Measurements from ENCODE around the gene DMWD. TPM values are rescaled to one million over a fixed set of nuclear protein-coding genes. Genes with fewer than 3 reads are reported as not detected.
"Not testable (repeated sequence)": the region's sequence is repeated elsewhere in the genome, so short reads cannot be mapped to it uniquely, and the experiment has no call there.

The DMWD gene
- total RNA-seq, 4 donors from 2014 or later, result 20.0 to 31.0 (median 28.0) TPM

GRCh38 chr19:45761714-45762113 is 30.9 kb downstream of the DMWD start:
- no peak overlapping the region for H3K4me3 ChIP-seq (ENCODE audit: low read depth, poor library complexity, severe bottlenecking)
- intact Hi-C loops (cut with DNase I; ENCODE audit: low total_unique reads), result no loop called here
- 84 to 87% methylated on average over 17 of the region's 17 CpGs for WGBS, 2 donors
- no peak for TF ChIP-seq POLR2A (IDR thresholded peaks at IDR 0.05)
- peak in 1 of 2 donors; percentile 72 for DNase-seq (ENCODE audit: low spot score in 2 of 2)

DNA sequence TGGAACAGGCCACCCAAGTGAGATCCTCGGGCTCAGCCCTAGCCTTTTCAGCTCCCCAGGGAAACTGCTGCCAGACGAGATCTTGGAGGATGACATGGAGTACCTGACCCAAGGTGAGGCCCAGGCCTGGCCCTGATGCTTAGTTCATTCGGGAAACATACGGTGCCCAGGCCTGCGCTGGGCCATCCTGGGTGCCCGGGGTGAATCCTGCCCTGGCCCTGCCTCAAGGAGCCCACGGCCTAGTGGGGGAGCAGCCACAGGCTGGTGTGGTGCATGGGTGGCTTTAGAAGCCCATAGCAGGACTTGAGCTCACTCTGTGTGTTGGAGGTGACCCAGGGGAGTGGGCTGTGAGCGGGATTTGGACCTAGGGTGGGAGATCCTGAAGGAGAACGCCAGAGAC is 33.7 kb downstream of the DMWD start:
- TF ChIP-seq CTCF (IDR thresholded peaks at IDR 0.05) (no peak), POLR2A (IDR thresholded peaks at IDR 0.05) (no peak)
- intact Hi-C loops (cut with DNase I; ENCODE audit: low total_unique reads), result loop anchor here (5.0 kb wide), 1 partner anchor 1438 kb away; no protein-coding TSS in a partner anchor
- DNase-seq (ENCODE audit: low spot score in 2 of 2), result no peak
- WGBS, 2 donors, result 78 to 86% methylated on average over 7 to 9 of the region's 9 CpGs
- H3K4me3 ChIP-seq (ENCODE audit: low read depth, poor library complexity, severe bottlenecking), result no peak overlapping the region

DNA sequence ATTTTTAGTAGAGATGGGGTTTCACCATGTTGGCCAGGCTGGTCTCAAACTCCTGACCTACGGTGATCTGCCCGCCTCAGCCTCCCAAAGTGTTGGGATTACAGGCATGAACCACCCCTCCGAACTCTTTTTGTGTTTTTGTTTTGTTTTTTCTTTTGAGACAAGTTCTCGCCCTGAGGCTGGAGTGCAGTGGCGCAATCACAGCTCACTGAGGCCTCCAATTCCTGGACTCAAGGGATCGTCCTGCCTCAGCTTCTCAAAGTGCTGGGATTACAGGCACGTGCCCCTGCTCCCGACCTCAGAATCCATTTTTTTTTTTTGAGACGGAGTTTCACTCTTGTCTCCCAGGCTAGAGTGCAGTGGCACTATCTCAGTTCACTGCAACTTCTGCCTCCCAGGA is 35.0 kb downstream of the DMWD start:
- 71 to 78% methylated on average over 9 of the region's 9 CpGs for WGBS, 2 donors
- intact Hi-C loops (cut with DNase I; ENCODE audit: low total_unique reads), result loop anchor here (5.0 kb wide), 1 partner anchor 1440 kb away; no protein-coding TSS in a partner anchor

GRCh38 chr19:45754323-45754722 is 38.3 kb downstream of the DMWD start:
- no peak for DNase-seq (ENCODE audit: low spot score in 2 of 2)
- intact Hi-C loops (cut with DNase I; ENCODE audit: low total_unique reads), result no loop called here
- WGBS, 2 donors, result 90 to 94% methylated on average over 5 to 8 of the region's 8 CpGs
- no peak overlapping the region for H3K4me3 ChIP-seq (ENCODE audit: low read depth, poor library complexity, severe bottlenecking)
- no peak for TF ChIP-seq POLR2A (IDR thresholded peaks at IDR 0.05)
- no peak for TF ChIP-seq CTCF (IDR thresholded peaks at IDR 0.05)

More for the DNA sequence above, 35.0 kb downstream of the DMWD start:
- TF ChIP-seq POLR2A (IDR thresholded peaks at IDR 0.05) (no peak), CTCF (IDR thresholded peaks at IDR 0.05) (no peak)
- DNase-seq (ENCODE audit: low spot score in 2 of 2), result no peak
- no peak overlapping the region for H3K4me3 ChIP-seq (ENCODE audit: low read depth, poor library complexity, severe bottlenecking)

DNA sequence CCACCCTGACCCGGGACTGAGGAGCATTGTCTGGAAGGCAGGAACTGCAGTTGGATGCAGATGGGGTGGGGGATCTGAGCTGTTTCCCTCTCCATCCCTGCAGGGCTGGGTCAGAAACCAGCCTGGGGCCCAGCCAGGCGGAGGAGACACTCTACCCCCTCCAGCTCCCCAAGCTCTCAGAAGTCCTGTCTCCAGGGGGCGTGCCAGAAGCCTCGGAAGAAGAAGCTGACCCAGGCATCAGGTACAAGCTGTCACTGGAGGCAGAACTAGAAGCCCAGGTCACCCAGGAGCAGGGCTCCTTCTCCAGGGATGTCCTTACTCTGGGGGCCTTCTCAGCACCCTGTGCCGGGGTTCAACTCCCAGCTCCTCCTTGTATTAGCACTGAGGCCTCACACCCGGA is 39.1 kb downstream of the DMWD start:
- intact Hi-C loops (cut with DNase I; ENCODE audit: low total_unique reads), result no loop called here

GRCh38 chr19:45752639-45753038 is 40.0 kb downstream of the DMWD start:
- TF ChIP-seq CTCF (IDR thresholded peaks at IDR 0.05) (no peak), POLR2A (IDR thresholded peaks at IDR 0.05) (no peak)
- intact Hi-C loops (cut with DNase I; ENCODE audit: low total_unique reads), result no loop called here
- WGBS, 2 donors, result 67 to 80% methylated on average over 12 of the region's 12 CpGs
- DNase-seq (ENCODE audit: low spot score in 2 of 2), result no peak
- no peak overlapping the region for H3K4me3 ChIP-seq (ENCODE audit: low read depth, poor library complexity, severe bottlenecking)

More for the DNA sequence above, 39.1 kb downstream of the DMWD start:
- H3K4me3 ChIP-seq (ENCODE audit: low read depth, poor library complexity, severe bottlenecking), result no peak overlapping the region
- WGBS, 2 donors, result 59 to 74% methylated on average over 5 to 6 of the region's 6 CpGs
- no peak for DNase-seq (ENCODE audit: low spot score in 2 of 2)
- TF ChIP-seq CTCF (IDR thresholded peaks at IDR 0.05), result no peak
- no peak for TF ChIP-seq POLR2A (IDR thresholded peaks at IDR 0.05)

DNA sequence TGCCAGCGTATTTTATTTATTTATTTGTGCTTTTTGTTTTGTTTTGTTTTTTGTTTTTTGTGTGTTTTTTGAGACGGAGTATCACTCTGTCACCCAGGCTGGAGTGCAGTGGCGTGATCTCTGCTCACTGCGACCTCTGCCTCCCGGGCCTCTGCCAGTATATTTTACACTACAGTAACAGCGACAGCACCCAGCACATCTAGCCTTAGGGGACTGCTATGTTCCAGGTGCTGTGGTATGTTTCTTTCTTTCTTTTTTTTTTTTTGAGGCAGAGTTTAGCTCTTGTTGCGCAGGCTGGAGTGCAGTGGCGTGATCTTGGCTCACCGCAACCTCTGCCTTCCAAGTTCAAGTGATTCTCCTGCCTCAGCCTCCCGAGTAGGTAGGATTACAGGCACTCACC is 41.2 kb downstream of the DMWD start:
- 86 to 87% methylated on average over 10 of the region's 10 CpGs for WGBS, 2 donors
- DNase-seq (ENCODE audit: low spot score in 2 of 2); intact Hi-C loops (cut with DNase I; ENCODE audit: low total_unique reads); H3K4me3 ChIP-seq (ENCODE audit: low read depth, poor library complexity, severe bottlenecking): not testable (repeated sequence)
